Breast epithelium (tissue), 3 donors: Measurements from ENCODE around the gene C3orf70.

Source experiments
- POLR2A ChIP-seq: fragments of 450-650 bp; IDR thresholded peaks from one replicate; pipeline ENCODE4 v1.6.1; 2016; ENCODE audit warnings: antibody characterized with exemption, mild to moderate bottlenecking, moderate library complexity
- POLR2AphosphoS5 ChIP-seq, 3 donors: sonication (generic); formaldehyde crosslinking; IDR thresholded peaks; one replicate each; pipeline ENCODE4 v1.6.1; 2017; ENCODE audit warnings: antibody characterized with exemption in 3 of 3
- TF ChIP-seq, protein P1 (sequence below), 3 donors: fragments of 450-650 bp; IDR thresholded peaks; one replicate each; pipeline ENCODE4 v1.5.1; 2016 to 2017; ENCODE audit warnings: antibody characterized with exemption in 3 of 3, mild to moderate bottlenecking in 3 of 3, moderate library complexity in 3 of 3

DNA sequence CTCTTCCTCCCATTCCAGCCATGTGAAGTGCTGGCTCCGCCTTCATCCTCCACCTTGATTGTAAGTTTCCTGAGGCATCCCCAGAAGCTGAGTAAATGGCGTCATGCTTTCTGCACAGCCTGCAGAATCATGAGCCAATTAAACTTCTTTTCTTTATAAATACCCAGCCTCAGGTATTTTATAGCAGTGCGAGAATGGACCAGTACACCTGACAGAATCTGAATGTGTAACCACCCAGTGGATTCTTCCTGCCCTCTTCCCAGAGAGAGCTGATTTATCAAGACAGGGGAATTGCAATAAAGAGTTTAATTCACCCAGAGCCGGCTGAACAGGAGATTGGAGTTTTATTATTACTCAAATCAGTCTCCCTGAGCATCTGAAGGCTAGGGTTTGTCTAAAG is 86.6 kb downstream of the C3orf70 start:
- TF ChIP-seq, protein P1, sequence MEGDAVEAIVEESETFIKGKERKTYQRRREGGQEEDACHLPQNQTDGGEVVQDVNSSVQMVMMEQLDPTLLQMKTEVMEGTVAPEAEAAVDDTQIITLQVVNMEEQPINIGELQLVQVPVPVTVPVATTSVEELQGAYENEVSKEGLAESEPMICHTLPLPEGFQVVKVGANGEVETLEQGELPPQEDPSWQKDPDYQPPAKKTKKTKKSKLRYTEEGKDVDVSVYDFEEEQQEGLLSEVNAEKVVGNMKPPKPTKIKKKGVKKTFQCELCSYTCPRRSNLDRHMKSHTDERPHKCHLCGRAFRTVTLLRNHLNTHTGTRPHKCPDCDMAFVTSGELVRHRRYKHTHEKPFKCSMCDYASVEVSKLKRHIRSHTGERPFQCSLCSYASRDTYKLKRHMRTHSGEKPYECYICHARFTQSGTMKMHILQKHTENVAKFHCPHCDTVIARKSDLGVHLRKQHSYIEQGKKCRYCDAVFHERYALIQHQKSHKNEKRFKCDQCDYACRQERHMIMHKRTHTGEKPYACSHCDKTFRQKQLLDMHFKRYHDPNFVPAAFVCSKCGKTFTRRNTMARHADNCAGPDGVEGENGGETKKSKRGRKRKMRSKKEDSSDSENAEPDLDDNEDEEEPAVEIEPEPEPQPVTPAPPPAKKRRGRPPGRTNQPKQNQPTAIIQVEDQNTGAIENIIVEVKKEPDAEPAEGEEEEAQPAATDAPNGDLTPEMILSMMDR (IDR thresholded peaks at IDR 0.05), result no peak
- no peak for TF ChIP-seq POLR2A
- TF ChIP-seq POLR2AphosphoS5 (IDR thresholded peaks at IDR 0.05), result no peak
